ENCODE measurements around the gene RNF217.

RNF217 gene

DNA sequence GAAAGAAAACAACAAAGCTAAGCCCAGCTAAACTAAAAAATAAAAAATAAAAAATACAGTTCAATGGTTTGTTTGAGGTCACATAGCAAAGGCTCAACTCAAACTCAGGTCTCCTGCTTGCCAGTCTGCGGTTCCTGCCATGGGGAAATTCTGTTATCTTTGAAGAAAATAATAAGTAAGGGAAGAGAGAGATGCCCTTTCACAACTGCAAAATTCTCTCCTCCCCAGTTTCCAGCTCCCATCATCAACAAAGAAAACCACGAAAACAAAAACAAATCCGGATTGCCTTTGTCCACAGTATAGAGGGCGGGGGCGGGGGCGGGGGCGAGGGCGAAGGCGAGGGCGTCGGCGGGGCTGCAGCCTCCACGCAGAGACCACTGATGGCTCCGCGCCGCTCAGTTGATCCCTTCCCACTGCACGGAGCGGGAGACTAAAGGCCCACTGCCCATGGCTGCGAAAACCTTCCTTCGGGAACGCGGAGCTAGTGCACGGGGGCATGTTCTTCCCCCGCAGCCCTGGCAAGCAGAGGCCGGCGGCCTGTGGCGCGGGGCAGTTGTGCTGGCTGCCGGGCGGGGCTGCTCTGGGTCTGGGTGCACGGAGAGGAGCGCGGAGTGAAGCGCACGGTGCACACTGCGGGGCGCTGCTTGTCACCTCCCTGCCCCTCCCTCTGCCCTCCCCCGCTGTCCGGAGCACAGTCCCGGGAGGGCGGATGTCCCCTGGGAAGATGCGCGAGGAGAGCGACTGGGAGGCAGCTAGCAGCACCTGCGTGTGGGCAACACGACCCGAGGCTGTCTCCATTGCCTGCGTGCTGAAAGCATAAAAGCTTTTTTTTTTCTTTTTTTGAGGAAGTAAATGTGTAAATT lies 137.2 kb downstream of the RNF217 start:
- DNase-seq (ENCODE audit: low spot score): peak; percentile 69

DNA sequence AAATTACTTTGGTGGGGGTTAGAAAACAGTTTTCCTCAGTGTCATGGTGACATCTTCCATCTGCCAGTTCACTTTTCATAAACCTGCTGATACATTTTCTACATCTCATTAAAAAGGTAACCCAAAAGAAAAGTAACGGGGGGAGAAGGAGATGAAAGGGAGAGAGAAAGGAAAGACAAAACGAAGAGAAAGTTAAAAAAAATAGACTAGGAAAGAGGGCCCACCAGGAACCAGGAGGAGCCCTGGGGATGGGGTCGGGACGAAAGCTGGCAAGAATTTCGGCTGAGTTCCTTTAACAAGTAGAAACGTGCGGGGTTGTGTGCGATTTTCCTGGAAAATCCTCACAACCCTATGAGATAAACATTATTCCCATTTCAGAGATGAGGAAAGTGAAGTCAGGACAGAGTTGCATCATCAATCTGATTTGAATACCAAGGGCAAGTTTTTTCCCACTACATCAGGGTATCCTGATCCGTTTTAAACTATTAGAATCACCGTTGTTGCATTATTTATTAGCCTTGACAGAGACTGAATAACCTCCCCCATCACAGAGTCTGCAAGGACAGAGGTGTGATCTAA lies 137.9 kb downstream of the RNF217 start:
- DNase-seq (ENCODE audit: low spot score): no peak

- DNase-seq (ENCODE audit: low spot score): no peak
Measured at GRCh38 chr6:125101128-125101527, 138.9 kb downstream of the RNF217 start.

- no peak for DNase-seq (ENCODE audit: low spot score)
Measured at GRCh38 chr6:125101631-125102030, 139.4 kb downstream of the RNF217 start.

DNA sequence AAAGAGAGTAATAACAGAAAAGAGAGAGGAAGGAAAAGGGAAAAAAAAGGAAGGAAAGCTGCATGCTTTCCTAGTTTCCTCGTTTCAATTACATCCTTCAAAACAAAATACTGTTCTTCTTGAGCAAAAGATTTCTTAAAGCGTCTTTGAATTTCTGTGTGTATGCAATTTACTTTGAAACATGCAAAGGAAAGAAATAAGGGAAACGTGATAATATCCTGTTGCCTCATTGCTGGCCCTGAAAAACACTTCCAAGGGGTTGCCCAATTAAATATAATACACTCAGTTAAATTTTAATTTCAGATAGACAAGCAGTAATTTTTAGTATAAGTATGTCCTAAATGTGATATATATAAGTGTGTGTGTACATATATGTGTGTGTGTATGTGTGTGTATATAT lies 140.2 kb downstream of the RNF217 start:
- no peak for DNase-seq (ENCODE audit: low spot score)

DNA sequence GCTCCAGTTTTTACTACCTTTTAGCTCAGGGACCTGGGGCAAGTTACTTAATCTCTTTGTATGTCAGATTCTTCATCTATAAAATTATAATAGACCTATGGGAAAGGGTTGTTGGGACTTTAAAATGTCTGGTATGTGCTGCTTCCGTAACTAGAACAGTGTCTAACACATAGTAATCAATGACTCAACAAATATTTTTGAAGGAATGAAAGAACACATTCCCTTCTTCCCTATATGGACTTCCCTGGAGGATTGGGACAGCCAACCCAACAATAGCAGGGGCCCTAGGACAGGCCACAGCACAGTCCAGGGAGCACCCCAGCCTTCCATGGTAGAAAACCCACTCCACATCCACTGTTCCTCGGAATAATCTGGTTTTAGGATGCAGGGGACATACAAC lies 140.7 kb downstream of the RNF217 start:
- DNase-seq (ENCODE audit: low spot score): no peak

GRCh38 chr6:125104425-125104824 lies 142.2 kb downstream of the RNF217 start:
- no peak for DNase-seq (ENCODE audit: low spot score)

DNA sequence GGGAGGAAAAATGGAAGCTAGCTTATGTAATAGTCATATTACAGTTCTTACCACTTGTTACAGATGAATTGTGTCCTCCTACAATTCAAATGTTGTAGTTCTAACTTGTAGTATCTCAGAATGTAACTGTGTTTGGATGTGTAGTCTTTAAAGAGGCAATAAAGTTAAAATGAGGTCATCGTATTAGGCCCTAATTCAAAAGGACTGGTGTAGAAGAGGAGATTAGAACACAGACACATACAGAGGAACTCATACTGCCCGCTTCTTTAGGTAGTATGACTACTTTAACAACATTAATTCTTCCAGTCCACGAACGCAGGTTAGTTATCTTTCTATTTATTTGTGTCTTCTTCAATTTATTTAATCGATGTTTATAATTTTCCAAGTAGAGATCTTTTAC lies 144.8 kb downstream of the RNF217 start:
- no peak for DNase-seq (ENCODE audit: low spot score)

DNA sequence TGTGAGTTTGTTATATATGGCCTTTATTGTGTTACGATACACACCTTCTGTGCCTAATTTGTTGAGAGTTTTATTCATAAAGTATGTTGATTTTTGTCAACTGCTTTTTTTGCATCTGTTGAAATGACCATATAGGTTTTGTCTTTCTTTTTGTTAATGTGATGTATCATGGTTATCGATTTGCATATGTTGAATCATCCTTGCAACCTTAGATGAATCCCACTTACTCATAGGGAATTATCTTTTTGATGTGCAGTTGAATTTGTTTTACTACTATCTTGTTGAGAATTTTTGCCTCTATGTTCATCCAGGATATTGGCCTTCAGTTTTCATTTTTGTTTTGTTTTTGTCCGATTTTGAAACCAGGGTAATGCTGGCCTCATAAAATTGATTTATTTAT lies 145.7 kb downstream of the RNF217 start:
- no peak for DNase-seq (ENCODE audit: low spot score)

- DNase-seq (ENCODE audit: low spot score): no peak
Measured at GRCh38 chr6:125110056-125110455, 147.8 kb downstream of the RNF217 start.

DNA sequence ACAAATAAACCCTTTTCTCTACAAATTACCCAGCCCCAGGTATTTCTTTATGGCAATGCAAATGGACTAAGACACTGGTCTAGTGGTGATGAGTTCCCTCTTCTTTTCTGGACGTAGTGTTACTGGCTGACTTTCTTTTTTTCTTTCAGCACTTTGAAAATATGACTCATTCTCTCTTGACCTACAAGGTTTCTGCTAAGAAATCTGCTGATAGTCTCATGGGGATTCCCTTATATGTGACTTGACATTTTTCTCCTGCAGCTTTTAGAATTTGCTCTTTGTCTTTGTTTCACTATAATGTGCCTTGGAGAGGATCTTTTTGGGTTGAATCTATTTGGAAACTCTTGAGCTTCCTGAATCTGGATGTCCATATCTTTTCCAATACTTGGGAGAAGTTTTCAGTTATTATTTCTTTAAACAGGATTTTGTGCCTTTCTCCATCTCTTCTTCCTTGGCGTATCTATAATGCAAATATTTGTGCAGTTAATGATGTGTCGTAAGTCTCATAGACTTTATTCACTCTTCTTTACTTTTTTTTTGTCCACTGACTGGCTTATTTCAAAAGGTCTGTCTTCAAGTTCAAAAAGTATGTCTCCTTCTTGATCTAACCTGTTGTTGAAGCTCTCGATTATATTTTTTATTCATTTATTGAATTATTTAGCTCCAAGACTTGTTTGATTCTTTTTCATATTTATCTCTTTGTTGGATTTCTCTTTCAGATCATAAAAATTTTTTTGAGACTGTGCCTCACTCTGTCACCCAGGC lies 149.2 kb downstream of the RNF217 start:
- no peak for DNase-seq (ENCODE audit: low spot score)

DNA sequence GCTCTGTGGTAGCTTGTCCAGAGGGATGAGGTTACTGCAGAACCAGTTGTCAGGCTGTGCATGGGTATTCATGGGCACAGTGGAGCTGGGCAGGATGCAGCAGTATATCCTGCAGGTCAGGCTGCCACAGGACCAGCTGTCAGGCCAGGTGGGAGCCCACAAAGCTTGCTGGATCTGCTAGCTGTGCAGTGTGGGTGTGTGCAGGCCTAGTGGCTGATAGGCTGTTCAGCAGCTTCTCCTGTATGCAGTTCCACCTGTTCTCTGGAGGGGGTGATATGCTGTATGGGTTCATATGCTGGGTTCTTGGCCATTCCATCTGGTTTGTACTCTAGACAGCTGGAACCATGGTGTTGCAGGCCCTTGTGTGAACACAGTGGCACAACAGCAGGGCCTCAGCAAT lies 150.7 kb downstream of the RNF217 start:
- DNase-seq (ENCODE audit: low spot score): no peak

DNA sequence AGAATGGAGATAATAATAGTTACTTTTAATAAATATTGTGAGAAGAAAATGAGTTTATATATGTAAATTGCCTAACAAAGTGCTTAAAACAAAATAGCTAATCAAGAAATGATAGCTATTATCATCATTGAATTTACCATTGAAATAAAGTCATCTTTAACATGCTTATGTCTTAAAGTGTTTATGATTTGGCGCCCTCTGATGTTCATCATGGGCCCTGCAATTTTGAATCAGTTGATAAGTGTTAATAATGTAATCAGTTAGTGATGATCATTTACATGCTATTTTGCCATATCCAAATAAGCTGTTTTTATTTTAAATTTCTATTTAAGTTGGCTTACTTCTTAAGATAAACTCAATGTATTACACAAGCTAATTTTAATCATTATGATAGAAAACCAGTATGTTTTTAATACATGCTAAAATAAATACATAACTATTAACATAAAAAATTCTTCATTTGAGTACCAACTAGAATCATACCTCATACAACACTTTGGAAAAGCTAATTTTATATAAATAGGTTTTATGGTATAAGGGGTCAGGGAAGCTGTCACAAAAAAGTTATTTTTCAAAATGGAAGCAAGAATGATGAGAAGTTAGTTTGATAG lies 152.1 kb downstream of the RNF217 start:
- no peak for DNase-seq (ENCODE audit: low spot score)

DNA sequence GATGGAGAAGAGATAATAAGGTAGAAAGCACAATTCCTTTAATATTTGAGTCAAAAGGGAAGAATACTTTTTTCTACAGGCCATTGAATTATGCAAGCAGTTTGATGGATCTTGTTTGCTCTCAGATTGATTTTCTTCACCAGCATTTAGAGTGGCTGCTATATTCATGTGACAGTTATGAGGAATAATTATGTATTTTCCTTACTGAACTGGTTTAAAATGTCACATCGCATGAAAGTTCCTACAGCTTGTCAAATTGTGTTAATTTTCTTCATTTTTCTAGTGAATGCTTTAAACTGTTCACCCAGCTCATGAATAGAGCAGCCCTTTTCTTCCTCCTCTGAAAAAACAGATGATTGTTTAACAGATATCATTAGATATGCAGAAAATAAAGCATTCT lies 153.9 kb downstream of the RNF217 start:
- DNase-seq (ENCODE audit: low spot score): no peak

DNA sequence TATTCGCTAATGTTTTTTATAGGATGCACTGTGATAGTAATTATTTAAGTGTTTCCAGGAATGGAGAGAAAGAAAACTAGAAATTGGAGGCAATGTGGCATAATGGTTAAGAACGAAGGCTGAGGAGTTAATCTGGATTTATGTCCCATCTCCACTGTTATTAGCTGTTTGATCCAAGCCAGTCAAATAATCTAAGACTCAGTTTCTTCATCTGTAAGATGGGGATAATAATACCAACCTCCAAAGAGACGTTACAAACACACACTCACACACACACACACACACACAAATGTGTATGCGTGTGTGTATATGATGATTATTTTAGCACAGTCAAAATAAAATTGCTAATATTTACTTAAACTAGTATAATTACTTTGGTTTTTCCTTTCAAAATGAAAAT lies 154.5 kb downstream of the RNF217 start:
- DNase-seq (ENCODE audit: low spot score): no peak

- no peak for DNase-seq (ENCODE audit: low spot score)
Measured at GRCh38 chr6:125117818-125118217, 155.6 kb downstream of the RNF217 start.

GRCh38 chr6:125120054-125120590 lies 157.9 kb downstream of the RNF217 start:
- DNase-seq (ENCODE audit: low spot score): no peak

- no peak for DNase-seq (ENCODE audit: low spot score)
Measured at GRCh38 chr6:125121894-125122293, 159.7 kb downstream of the RNF217 start.

DNA sequence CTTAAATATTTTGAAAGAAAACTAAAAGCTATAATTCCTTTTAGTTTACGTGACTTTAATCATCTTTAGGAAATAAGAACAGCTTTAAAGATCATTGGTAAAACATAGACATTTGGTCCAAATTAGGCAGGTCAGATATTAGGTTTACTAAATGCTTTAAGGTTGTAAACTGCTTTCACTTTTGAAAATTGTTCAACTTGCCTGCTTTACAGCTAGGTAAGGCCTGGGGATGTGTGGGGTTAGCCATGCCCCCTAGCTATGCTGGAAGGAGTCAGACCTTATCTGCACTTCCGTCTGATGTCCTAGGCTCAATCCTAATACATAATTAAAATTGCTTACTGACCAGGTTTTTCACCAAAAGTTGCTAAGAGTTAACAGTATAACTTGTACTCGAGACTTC lies 160.8 kb downstream of the RNF217 start:
- no peak for DNase-seq (ENCODE audit: low spot score)

GRCh38 chr6:125123468-125124048 lies 161.3 kb downstream of the RNF217 start:
- DNase-seq (ENCODE audit: low spot score): no peak

GRCh38 chr6:125124049-125124669 lies 161.9 kb downstream of the RNF217 start:
- no peak for DNase-seq (ENCODE audit: low spot score)
